ENCODE results near the gene RTL1.

The RTL1 gene

GRCh38 chr14:100844082-100844408, 59.5 kb downstream of the RTL1 start:
- TF ChIP-seq RAD21 (IDR thresholded peaks at IDR 0.05; ENCODE audit: low read depth) = no peak
- TF ChIP-seq MAX (IDR thresholded peaks at IDR 0.05) = no peak
- no peak for TF ChIP-seq FOXM1 (IDR thresholded peaks at IDR 0.05; ENCODE audit: borderline replicate concordance, low read depth)
- no peak for TF ChIP-seq TAF1 (IDR thresholded peaks at IDR 0.05; ENCODE audit: low read depth)
- no peak for TF ChIP-seq EP300 (IDR thresholded peaks at IDR 0.05; ENCODE audit: borderline replicate concordance)
- no peak for TF ChIP-seq YY1 (IDR thresholded peaks at IDR 0.05; ENCODE audit: low read depth)
- no peak for TF ChIP-seq NFIC (IDR thresholded peaks at IDR 0.05)

GRCh38 chr14:100842799-100843198, 60.7 kb downstream of the RTL1 start:
- TF ChIP-seq YY1 (IDR thresholded peaks at IDR 0.05; ENCODE audit: low read depth) (no peak), TCF12 (IDR thresholded peaks at IDR 0.05; ENCODE audit: low read depth) (no peak), REST (IDR thresholded peaks at IDR 0.05; ENCODE audit: low read depth) (no peak), CEBPB (IDR thresholded peaks at IDR 0.05) (no peak), MAX (IDR thresholded peaks at IDR 0.05) (no peak), TEAD4 (IDR thresholded peaks at IDR 0.05) (no peak), FOXM1 (IDR thresholded peaks at IDR 0.05; ENCODE audit: borderline replicate concordance, low read depth) (no peak), TAF1 (IDR thresholded peaks at IDR 0.05; ENCODE audit: low read depth) (no peak), NFIC (IDR thresholded peaks at IDR 0.05) (no peak), ZBTB7A (IDR thresholded peaks at IDR 0.05; ENCODE audit: low read depth) (no peak), USF1 (IDR thresholded peaks at IDR 0.05) (no peak), EP300 (IDR thresholded peaks at IDR 0.05; ENCODE audit: borderline replicate concordance) (no peak), CREB1 (IDR thresholded peaks at IDR 0.05; ENCODE audit: low read depth) (no peak), EGR1 (IDR thresholded peaks at IDR 0.05) (no peak), RAD21 (IDR thresholded peaks at IDR 0.05; ENCODE audit: low read depth) (no peak)

- TF ChIP-seq CEBPB (IDR thresholded peaks at IDR 0.05) = no peak
- no peak for TF ChIP-seq USF1 (IDR thresholded peaks at IDR 0.05)
- no peak for TF ChIP-seq CREB1 (IDR thresholded peaks at IDR 0.05; ENCODE audit: low read depth)
- no peak for TF ChIP-seq YY1 (IDR thresholded peaks at IDR 0.05; ENCODE audit: low read depth)
- TF ChIP-seq EP300 (IDR thresholded peaks at IDR 0.05; ENCODE audit: borderline replicate concordance) = no peak
- no peak for TF ChIP-seq EGR1 (IDR thresholded peaks at IDR 0.05)
- TF ChIP-seq RAD21 (IDR thresholded peaks at IDR 0.05; ENCODE audit: low read depth) = no peak
- TF ChIP-seq NFIC (IDR thresholded peaks at IDR 0.05) = no peak
- TF ChIP-seq TEAD4 (IDR thresholded peaks at IDR 0.05) = no peak
- no peak for TF ChIP-seq TCF12 (IDR thresholded peaks at IDR 0.05; ENCODE audit: low read depth)
Observed at GRCh38 chr14:100841761-100842403, 61.6 kb downstream of the RTL1 start.

GRCh38 chr14:100841066-100841760, 62.3 kb downstream of the RTL1 start:
- TF ChIP-seq TAF1 (IDR thresholded peaks at IDR 0.05; ENCODE audit: low read depth) (no peak), REST (IDR thresholded peaks at IDR 0.05; ENCODE audit: low read depth) (no peak), NFIC (IDR thresholded peaks at IDR 0.05) (no peak), MAX (IDR thresholded peaks at IDR 0.05) (no peak), RAD21 (IDR thresholded peaks at IDR 0.05; ENCODE audit: low read depth) (no peak), CREB1 (IDR thresholded peaks at IDR 0.05; ENCODE audit: low read depth) (no peak), EGR1 (IDR thresholded peaks at IDR 0.05) (no peak), FOXM1 (IDR thresholded peaks at IDR 0.05; ENCODE audit: borderline replicate concordance, low read depth) (no peak), EP300 (IDR thresholded peaks at IDR 0.05; ENCODE audit: borderline replicate concordance) (no peak), TCF12 (IDR thresholded peaks at IDR 0.05; ENCODE audit: low read depth) (no peak), ZBTB7A (IDR thresholded peaks at IDR 0.05; ENCODE audit: low read depth) (no peak), CEBPB (IDR thresholded peaks at IDR 0.05) (no peak), YY1 (IDR thresholded peaks at IDR 0.05; ENCODE audit: low read depth) (no peak), USF1 (IDR thresholded peaks at IDR 0.05) (no peak), TEAD4 (IDR thresholded peaks at IDR 0.05) (no peak)

Data from Ishikawa (cell line).